ENCODE results near the gene MLX. TPM values are rescaled to one million over a fixed set of nuclear protein-coding genes. Genes with fewer than 3 reads are reported as not detected.

MLX gene
- total RNA-seq, 1 experiment from 2014 or later = 37.5 TPM

DNA sequence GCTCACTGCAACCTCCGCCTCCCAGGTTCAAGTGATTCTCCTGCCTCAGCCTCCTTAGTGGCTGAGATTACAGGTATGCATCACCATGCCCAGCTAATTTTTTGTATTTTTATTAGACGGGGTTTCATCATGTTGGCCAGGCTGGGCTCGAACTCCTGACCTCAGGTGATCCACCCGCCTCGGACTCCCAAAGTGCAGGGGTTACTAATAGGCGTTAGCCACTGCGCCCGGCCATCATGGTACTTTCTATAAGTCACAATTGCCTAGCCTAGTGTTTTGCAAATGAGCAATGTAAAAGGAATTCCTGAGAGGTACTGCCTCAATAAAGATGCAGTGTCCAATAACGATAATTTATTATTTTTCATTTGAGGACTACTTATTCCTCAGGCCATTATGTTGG lies 24.5 kb downstream of the MLX start:
- Mint-ChIP-seq H3K4me1 (ENCODE audit: low read depth, unreplicated experiment) (no peaks in the 10 kb centered on the region), H3K27ac (ENCODE audit: unreplicated experiment) (no peak overlapping the region), H3K9me3 (ENCODE audit: unreplicated experiment) (no peaks in the 10 kb centered on the region), H3K27me3 (ENCODE audit: insufficient read depth, unreplicated experiment) (no peaks in the 10 kb centered on the region), H3K4me3 (ENCODE audit: unreplicated experiment) (no peak overlapping the region), H3K36me3 (ENCODE audit: insufficient read depth, unreplicated experiment) (peaks cover 51% of the 10 kb centered on the region)
- Histone ChIP-seq H3K9me3 (no peaks in the 10 kb centered on the region), H3K4me1 (no peaks in the 10 kb centered on the region), H3K27me3 (replicated peaks; ENCODE audit: control insufficient read depth, insufficient read depth, low read length) (no peaks in the 10 kb centered on the region), H3K36me3 (ENCODE audit: control insufficient read depth, insufficient read depth, low read length) (no peaks in the 10 kb centered on the region), H3K4me3 (ENCODE audit: low read depth, low read length) (no peak overlapping the region)
- no peak for DNase-seq
- BruUV-seq (replicated peaks) = no TSS peak
- ChIA-PET POLR2A (no interaction called here), CTCF (no interaction called here)
- intact Hi-C loops (cut with micrococcal nuclease; ENCODE audit: unreplicated experiment) = no loop called here
- TF ChIP-seq, protein P1, sequence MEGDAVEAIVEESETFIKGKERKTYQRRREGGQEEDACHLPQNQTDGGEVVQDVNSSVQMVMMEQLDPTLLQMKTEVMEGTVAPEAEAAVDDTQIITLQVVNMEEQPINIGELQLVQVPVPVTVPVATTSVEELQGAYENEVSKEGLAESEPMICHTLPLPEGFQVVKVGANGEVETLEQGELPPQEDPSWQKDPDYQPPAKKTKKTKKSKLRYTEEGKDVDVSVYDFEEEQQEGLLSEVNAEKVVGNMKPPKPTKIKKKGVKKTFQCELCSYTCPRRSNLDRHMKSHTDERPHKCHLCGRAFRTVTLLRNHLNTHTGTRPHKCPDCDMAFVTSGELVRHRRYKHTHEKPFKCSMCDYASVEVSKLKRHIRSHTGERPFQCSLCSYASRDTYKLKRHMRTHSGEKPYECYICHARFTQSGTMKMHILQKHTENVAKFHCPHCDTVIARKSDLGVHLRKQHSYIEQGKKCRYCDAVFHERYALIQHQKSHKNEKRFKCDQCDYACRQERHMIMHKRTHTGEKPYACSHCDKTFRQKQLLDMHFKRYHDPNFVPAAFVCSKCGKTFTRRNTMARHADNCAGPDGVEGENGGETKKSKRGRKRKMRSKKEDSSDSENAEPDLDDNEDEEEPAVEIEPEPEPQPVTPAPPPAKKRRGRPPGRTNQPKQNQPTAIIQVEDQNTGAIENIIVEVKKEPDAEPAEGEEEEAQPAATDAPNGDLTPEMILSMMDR (IDR thresholded peaks at IDR 0.05; ENCODE audit: insufficient read depth in 1 of 2, low read depth in 1 of 2, low read length in 1 of 2, severe bottlenecking in 1 of 2, unreplicated experiment in 1 of 2) = no peak

DNA sequence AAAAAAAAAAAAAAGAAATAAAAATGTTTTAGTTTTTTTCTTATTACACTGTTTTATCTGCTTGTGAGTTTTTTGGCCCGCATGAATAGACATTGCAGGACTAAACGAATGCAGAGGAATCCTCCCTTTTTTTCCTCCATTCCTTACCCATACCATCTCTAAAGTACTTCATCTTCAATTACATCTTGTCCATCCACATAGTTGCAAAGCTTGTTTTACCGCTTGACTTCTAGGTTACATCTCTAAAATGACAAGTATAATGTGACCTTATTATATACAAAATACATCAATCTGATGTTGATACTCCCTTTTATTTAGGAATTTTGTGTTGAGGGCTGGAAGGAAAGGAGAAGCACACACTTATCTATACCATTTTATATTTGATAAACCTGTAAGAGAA lies 29.5 kb downstream of the MLX start:
- Mint-ChIP-seq H3K27ac (ENCODE audit: unreplicated experiment) (no peak overlapping the region), H3K36me3 (ENCODE audit: insufficient read depth, unreplicated experiment) (peaks cover 30% of the 10 kb centered on the region), H3K27me3 (ENCODE audit: insufficient read depth, unreplicated experiment) (no peaks in the 10 kb centered on the region), H3K9me3 (ENCODE audit: unreplicated experiment) (no peaks in the 10 kb centered on the region), H3K4me1 (ENCODE audit: low read depth, unreplicated experiment) (no peaks in the 10 kb centered on the region), H3K4me3 (ENCODE audit: unreplicated experiment) (no peak overlapping the region)
- ChIA-PET POLR2A (no interaction called here), CTCF (interaction anchor here (0.7 kb wide), 1 partner anchor 18 kb away, joined by 5 read pairs; no protein-coding TSS in a partner anchor)
- intact Hi-C loops (cut with micrococcal nuclease; ENCODE audit: unreplicated experiment) = no loop called here
- DNase-seq = no peak
- no peaks in the 10 kb centered on the region for H3K27me3 ChIP-seq (replicated peaks; ENCODE audit: control insufficient read depth, insufficient read depth, low read length)
- H3K4me3 ChIP-seq (ENCODE audit: low read depth, low read length) = no peak overlapping the region
- no peaks in the 10 kb centered on the region for H3K4me1 ChIP-seq
- no TSS peak for BruUV-seq (replicated peaks)
- no peaks in the 10 kb centered on the region for H3K36me3 ChIP-seq (ENCODE audit: control insufficient read depth, insufficient read depth, low read length)
- TF ChIP-seq, protein P1 (IDR thresholded peaks at IDR 0.05; ENCODE audit: insufficient read depth in 1 of 2, low read depth in 1 of 2, low read length in 1 of 2, severe bottlenecking in 1 of 2, unreplicated experiment in 1 of 2) = no peak
- H3K9me3 ChIP-seq = no peaks in the 10 kb centered on the region

DNA sequence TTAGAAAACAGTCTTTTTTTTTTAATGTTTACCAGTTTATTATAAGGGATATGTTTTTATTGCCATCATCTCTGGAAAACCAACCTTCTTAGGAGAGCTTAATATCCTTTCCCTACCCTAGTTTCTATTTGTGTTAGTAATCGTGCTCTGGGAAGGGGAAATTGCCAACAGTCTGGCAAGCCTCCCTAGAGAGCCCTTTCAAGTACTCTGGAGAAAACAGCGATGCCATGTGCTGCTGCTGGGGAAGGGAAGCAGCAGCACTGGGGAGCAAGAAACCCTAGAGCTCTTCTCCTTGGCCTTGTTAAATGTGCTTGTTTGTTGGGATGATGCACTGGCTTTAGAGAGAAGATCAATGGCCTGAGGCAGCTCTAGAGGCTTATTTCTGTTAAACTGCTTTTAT lies 32.0 kb downstream of the MLX start:
- intact Hi-C loops (cut with micrococcal nuclease; ENCODE audit: unreplicated experiment) = no loop called here
- no peak overlapping the region for H3K4me3 Mint-ChIP-seq (ENCODE audit: unreplicated experiment)
- DNase-seq = no peak
- no peak overlapping the region for H3K27ac Mint-ChIP-seq (ENCODE audit: unreplicated experiment)
- TF ChIP-seq, protein P1 (IDR thresholded peaks at IDR 0.05; ENCODE audit: insufficient read depth in 1 of 2, low read depth in 1 of 2, low read length in 1 of 2, severe bottlenecking in 1 of 2, unreplicated experiment in 1 of 2) = no peak
- Histone ChIP-seq H3K9me3 (no peaks in the 10 kb centered on the region), H3K4me3 (ENCODE audit: low read depth, low read length) (no peak overlapping the region), H3K27me3 (replicated peaks; ENCODE audit: control insufficient read depth, insufficient read depth, low read length) (no peaks in the 10 kb centered on the region), H3K4me1 (no peaks in the 10 kb centered on the region), H3K36me3 (ENCODE audit: control insufficient read depth, insufficient read depth, low read length) (no peaks in the 10 kb centered on the region)
- BruUV-seq (replicated peaks) = no TSS peak
- H3K9me3 Mint-ChIP-seq (ENCODE audit: unreplicated experiment) = no peaks in the 10 kb centered on the region
- POLR2A ChIA-PET = no interaction called here
- no peaks in the 10 kb centered on the region for H3K4me1 Mint-ChIP-seq (ENCODE audit: low read depth, unreplicated experiment)
- H3K27me3 Mint-ChIP-seq (ENCODE audit: insufficient read depth, unreplicated experiment) = no peaks in the 10 kb centered on the region
- peaks cover 29% of the 10 kb centered on the region for H3K36me3 Mint-ChIP-seq (ENCODE audit: insufficient read depth, unreplicated experiment)
- CTCF ChIA-PET = interaction anchor here (0.7 kb wide), 1 partner anchor 445 kb away, joined by 3 read pairs; no protein-coding TSS in a partner anchor
